ENCODE results near the gene OLA1. TPM values are rescaled to one million over a fixed set of nuclear protein-coding genes. Genes with fewer than 3 reads are reported as not detected.

OLA1 gene
- total RNA-seq, 1 donor from 2014 or later: 65.7 TPM

DNA sequence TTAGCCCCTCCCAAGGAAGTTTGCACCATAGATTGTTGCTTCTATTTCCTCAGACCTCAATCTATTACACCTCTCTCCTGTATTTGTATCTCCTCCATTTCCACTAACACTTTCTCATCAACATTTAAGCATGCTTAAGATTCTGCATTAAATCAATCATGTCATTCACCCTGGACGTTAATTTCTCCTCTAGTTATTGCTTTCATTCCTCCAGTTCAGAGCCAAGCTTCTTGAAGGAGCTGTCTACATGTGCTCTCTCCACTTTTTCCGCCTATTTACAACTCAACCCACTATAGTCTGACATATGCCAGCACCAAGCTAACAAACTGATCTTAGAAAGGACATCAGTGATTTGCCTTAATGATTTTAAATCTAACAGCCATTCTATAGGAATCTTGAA, 99.5 kb downstream of the OLA1 start:
- H3K27ac ChIP-seq (replicated peaks): no peak overlapping the region
- no peaks in the 10 kb centered on the region for H3K9me3 ChIP-seq (replicated peaks)
- peaks cover 6% of the 10 kb centered on the region for H3K4me1 ChIP-seq
- H3K4me3 ChIP-seq: no peak overlapping the region
- TF ChIP-seq CTCF (IDR thresholded peaks at IDR 0.05; ENCODE audit: borderline replicate concordance): no peak
- intact Hi-C loops (cut with micrococcal nuclease): no loop called here
- H3K27me3 ChIP-seq (ENCODE audit: low read depth): no peaks in the 10 kb centered on the region
- H3K36me3 ChIP-seq: no peaks in the 10 kb centered on the region
- no peak for DNase-seq

- H3K27ac ChIP-seq (replicated peaks): no peak overlapping the region
- H3K27me3 ChIP-seq (ENCODE audit: low read depth): no peaks in the 10 kb centered on the region
- no peaks in the 10 kb centered on the region for H3K9me3 ChIP-seq (replicated peaks)
- intact Hi-C loops (cut with micrococcal nuclease): no loop called here
- no peak for TF ChIP-seq CTCF (IDR thresholded peaks at IDR 0.05; ENCODE audit: borderline replicate concordance)
- H3K4me3 ChIP-seq: no peak overlapping the region
- peaks cover 5% of the 10 kb centered on the region for H3K4me1 ChIP-seq
- H3K36me3 ChIP-seq: no peaks in the 10 kb centered on the region
- no peak for DNase-seq
These were observed 102.5 kb downstream of the OLA1 start for GRCh38 chr2:174145827-174146226.

- Histone ChIP-seq H3K27me3 (ENCODE audit: low read depth) (no peaks in the 10 kb centered on the region), H3K4me3 (no peak overlapping the region), H3K27ac (replicated peaks) (no peak overlapping the region), H3K9me3 (replicated peaks) (peaks cover 2% of the 10 kb centered on the region), H3K36me3 (peaks cover 5% of the 10 kb centered on the region), H3K4me1 (peaks cover 5% of the 10 kb centered on the region)
- TF ChIP-seq CTCF (IDR thresholded peaks at IDR 0.05; ENCODE audit: borderline replicate concordance): no peak
- intact Hi-C loops (cut with micrococcal nuclease): no loop called here
- DNase-seq: no peak
These were observed 106.0 kb downstream of the OLA1 start for GRCh38 chr2:174142290-174142689.

DNA sequence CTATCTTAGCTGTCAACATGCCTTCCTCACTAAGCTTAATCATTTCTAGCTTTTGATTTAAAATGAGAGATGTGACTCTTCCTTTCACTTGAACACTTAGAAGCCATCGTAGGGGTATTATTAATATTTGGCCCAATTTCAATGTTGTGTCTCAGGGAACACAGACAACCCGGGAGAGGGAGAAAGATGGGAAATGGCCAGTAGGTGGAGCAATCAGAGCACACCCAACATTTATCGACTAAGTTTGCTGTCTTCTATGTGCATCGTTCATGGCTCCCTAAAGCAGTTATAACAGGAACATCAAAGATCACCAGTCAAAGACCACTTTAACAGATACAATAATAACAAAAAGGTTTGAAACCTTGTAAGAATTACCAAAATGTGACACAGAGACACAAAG, 110.2 kb downstream of the OLA1 start:
- peaks cover 6% of the 10 kb centered on the region for H3K9me3 ChIP-seq (replicated peaks)
- no peak overlapping the region for H3K4me3 ChIP-seq
- intact Hi-C loops (cut with micrococcal nuclease): no loop called here
- no peak overlapping the region for H3K27ac ChIP-seq (replicated peaks)
- no peaks in the 10 kb centered on the region for H3K4me1 ChIP-seq
- peaks cover 5% of the 10 kb centered on the region for H3K36me3 ChIP-seq
- H3K27me3 ChIP-seq (ENCODE audit: low read depth): no peaks in the 10 kb centered on the region
- TF ChIP-seq CTCF (IDR thresholded peaks at IDR 0.05; ENCODE audit: borderline replicate concordance): peak; percentile 26
- DNase-seq: no peak

DNA sequence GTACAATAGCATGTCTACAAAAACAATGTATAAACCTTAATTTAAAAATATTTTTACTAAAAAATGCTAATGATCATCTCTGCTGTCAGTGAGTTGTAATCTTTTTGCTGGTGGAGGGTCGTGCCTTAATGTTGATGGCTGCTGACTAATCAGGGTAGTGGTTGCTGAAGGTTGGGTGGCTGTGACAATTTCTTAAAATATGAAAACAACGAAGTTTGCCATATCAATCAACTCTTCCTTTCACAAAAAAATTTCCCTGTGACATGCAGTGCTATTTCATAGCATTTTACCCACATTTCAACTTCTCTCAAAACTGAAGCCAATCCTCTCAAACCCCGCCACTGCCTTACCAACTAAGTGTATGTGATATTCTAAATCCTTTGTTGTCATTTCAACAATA, 112.4 kb downstream of the OLA1 start:
- Histone ChIP-seq H3K27ac (replicated peaks) (no peak overlapping the region), H3K36me3 (peaks cover 5% of the 10 kb centered on the region), H3K4me3 (no peak overlapping the region), H3K4me1 (no peaks in the 10 kb centered on the region), H3K9me3 (replicated peaks) (peaks cover 6% of the 10 kb centered on the region), H3K27me3 (ENCODE audit: low read depth) (no peaks in the 10 kb centered on the region)
- DNase-seq: no peak
- intact Hi-C loops (cut with micrococcal nuclease): no loop called here
- no peak for TF ChIP-seq CTCF (IDR thresholded peaks at IDR 0.05; ENCODE audit: borderline replicate concordance)

- no peak overlapping the region for H3K4me3 ChIP-seq
- no peak overlapping the region for H3K27ac ChIP-seq (replicated peaks)
- H3K36me3 ChIP-seq: peaks cover 5% of the 10 kb centered on the region
- TF ChIP-seq CTCF (IDR thresholded peaks at IDR 0.05; ENCODE audit: borderline replicate concordance): no peak
- H3K27me3 ChIP-seq (ENCODE audit: low read depth): no peaks in the 10 kb centered on the region
- H3K9me3 ChIP-seq (replicated peaks): no peaks in the 10 kb centered on the region
- no peaks in the 10 kb centered on the region for H3K4me1 ChIP-seq
- intact Hi-C loops (cut with micrococcal nuclease): no loop called here
- DNase-seq: no peak
These were observed 123.2 kb downstream of the OLA1 start for GRCh38 chr2:174125090-174125489.
